WI38 (cell line): ENCODE results near the gene MAP3K20.
A peak's percentile ranks its signal among the peaks of the same experiment; 100 is the strongest.
"Not testable (repeated sequence)": the region's sequence is repeated elsewhere in the genome, so short reads cannot be mapped to it uniquely, and the experiment has no call there.

Experiments
- H3K4me3 ChIP-seq: 2 replicates; pipeline ENCODE4 v1.5.1; 2011; ENCODE audit warnings: low read depth, mild to moderate bottlenecking, control low read depth, low read length
- TF ChIP-seq, protein P1 (sequence below): IDR thresholded peaks from 2 replicates; pipeline ENCODE4 v1.5.1; 2012; ENCODE audit warnings: low read depth, mild to moderate bottlenecking, control low read depth, low read length

Gene MAP3K20

DNA sequence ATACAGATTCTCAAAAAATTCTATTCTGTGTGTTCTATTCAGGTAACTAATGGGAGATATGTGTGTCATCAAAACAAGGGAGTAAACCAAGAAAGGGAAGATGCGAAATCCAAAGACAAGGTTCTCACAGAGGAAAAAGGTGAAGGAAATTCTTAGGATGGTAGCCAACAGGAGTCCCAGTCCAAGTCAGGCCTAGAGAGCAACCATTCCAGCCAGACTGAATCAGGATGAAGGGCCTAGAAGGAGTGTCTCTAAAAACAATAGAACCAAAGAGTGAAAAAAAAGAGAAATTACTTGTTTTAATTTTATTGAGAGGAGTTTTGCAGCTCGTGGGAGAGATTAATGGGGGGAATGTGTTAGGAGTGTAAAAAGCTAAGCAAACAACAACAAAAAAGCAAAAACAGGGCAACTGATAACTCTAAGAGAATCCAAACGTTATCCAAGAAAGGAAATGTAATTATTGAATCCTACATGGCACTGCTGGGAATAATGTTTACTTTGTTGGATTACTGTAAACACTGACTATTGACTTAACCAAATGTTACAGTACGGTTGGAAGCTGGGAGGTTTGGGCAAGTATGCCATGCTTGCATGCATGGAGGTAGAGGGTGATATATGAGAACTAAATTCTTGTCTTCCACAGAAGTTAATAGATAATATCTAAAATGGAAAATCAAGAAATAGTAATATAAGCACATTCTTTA is 12.3 kb downstream of the MAP3K20 start:
- TF ChIP-seq, protein P1, sequence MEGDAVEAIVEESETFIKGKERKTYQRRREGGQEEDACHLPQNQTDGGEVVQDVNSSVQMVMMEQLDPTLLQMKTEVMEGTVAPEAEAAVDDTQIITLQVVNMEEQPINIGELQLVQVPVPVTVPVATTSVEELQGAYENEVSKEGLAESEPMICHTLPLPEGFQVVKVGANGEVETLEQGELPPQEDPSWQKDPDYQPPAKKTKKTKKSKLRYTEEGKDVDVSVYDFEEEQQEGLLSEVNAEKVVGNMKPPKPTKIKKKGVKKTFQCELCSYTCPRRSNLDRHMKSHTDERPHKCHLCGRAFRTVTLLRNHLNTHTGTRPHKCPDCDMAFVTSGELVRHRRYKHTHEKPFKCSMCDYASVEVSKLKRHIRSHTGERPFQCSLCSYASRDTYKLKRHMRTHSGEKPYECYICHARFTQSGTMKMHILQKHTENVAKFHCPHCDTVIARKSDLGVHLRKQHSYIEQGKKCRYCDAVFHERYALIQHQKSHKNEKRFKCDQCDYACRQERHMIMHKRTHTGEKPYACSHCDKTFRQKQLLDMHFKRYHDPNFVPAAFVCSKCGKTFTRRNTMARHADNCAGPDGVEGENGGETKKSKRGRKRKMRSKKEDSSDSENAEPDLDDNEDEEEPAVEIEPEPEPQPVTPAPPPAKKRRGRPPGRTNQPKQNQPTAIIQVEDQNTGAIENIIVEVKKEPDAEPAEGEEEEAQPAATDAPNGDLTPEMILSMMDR, result no peak
- no peak overlapping the region for H3K4me3 ChIP-seq

DNA sequence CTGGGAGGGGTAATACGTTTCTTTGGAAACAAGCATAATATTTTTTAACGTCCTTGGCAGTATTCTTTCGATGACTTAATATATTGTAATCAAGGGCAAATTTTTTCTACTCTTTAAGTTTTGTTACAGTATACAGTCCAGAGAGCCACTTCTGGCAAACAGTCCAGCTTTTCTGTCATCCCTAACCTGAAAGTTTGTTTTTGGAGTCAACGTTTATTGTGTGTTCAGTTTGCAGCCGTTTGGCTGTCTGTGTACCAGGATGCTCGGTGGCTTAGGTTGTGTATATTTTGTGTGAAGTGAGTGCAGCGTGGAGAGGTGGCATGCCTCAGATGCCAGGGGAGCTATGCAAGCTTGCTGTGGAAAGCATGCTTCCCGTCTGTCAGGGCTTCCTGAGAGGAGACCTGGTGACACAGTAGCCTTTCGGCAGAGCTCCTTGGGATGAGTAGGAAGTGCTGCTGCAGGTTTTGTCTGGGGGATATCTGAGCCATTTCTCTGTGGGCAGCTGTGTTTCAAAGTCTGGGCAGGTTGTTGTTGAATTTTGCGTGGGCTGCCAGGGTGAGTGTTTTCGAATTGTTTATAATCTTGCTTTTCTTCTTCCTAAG is 14.7 kb downstream of the MAP3K20 start:
- TF ChIP-seq, protein P1, result no peak

DNA sequence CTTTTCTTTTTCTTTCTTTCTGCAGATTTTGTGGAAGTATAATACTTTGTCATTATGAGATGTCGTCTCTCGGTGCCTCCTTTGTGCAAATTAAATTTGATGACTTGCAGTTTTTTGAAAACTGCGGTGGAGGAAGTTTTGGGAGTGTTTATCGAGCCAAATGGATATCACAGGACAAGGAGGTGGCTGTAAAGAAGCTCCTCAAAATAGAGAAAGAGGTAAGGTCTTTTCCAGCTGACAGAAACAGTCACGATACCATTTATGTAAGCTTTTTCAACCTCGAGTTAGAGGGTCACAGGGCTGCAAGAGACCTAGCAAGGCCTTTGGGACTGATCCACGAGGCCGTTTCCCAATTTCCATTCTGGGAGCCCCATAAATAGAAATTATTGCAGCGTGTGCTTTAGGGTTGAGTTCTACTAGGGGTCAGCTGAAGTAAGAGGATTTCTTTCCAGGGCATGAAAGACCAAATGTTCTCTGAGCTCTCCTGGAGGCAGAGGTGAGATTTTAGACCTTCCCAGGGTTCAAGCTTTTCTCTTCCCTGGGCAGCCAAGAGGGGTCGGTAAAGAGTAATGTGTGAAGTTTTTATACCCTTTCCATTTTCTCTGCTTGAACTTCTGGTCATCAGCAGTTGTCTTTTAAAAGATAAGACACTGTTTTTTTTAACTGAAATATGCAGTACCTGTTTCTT is 15.5 kb downstream of the MAP3K20 start:
- peak overlapping the region; percentile 20; the same call in 1 of the 2 replicates for H3K4me3 ChIP-seq
- TF ChIP-seq, protein P1, result peak; percentile 45

More for the DNA sequence above, 14.7 kb downstream of the MAP3K20 start:
- H3K4me3 ChIP-seq, result peak overlapping the region; percentile 33

DNA sequence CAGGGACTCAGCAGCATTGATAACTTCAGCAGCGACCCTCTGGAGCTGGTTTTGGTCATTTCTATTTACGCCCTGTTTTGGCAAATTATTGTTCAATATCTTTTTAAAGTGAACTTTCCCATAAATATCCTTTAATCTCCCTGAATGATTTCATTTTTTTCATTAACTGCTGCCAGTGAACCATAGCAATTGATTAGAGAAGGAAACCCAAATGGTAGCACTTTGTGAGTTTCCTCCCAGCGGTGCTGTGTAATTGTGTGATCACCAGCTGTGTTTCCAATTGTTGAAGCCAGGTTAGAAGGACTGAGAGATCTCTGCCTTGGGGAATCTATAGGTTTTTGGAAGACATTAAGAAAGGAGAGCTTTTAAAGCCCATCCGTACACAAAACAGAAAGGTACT is 16.3 kb downstream of the MAP3K20 start:
- 0 out of 2 replicates have a peak overlapping the region, but pooled peaks have one; percentile 3 for H3K4me3 ChIP-seq
- TF ChIP-seq, protein P1, result no peak

DNA sequence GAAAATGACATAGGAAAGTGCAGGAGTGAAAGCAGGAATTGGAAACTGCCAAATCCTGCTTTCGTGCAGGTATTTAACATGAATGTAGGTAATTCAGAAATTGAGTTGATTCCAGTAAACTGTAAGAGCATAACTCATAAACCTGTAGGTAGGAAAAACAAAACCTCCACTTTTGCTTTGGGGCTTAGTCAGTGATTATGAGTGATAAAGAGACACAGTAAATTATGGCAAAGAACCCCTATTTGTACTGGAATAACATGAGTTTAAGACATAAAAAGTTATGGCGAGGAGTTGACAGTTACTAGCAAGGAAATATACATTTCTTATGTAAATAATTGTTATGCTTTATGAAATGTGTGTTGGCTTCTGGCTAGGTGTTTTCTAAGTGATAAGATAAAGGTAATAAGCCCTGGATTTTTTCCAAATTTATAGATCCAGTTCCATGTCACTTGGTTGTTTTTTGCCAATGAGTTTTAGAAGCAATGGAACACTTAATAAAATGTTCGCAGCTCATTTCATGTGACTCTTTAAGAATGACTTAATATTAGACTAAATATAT is 17.3 kb downstream of the MAP3K20 start:
- TF ChIP-seq, protein P1, result no peak
- H3K4me3 ChIP-seq, result no peak overlapping the region

DNA sequence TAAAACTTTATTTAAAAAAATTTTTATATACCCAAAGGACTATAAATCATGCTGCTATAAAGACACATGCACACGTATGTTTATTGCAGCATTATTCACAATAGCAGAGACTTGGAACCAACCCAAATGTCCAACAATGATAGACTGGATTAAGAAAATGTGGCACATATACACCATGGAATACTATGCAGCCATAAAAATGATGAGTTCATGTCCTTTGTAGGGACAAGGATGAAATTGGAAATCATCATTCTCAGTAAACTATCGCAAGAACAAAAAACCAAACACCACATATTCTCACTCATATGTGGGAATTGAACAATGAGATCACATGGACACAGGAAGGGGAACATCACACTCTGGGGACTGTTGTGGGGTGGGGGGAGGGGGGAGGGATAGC is 18.0 kb downstream of the MAP3K20 start:
- H3K4me3 ChIP-seq, result not testable (repeated sequence)

DNA sequence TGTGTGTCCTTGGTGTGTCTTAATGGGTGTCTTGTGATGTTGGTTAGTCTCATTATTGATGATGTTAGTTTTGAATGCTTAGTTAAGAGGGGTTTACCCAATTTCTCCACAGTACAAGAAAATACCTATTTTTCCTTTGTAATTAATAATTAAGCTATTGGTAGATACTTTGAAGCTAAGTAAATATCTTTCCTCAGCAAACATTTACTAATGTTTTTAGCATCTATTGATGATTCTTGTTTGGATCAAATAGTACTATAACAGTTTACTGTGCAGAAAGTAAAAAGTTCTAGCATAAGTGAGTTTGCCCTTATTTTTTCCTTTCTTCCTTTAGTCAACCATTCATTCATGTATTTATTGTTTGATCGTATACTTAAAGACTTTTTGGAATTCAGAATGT is 19.1 kb downstream of the MAP3K20 start:
- H3K4me3 ChIP-seq, result no peak overlapping the region
- TF ChIP-seq, protein P1, result no peak
